ENCODE measurements around the gene MTREX.

The MTREX gene

GRCh38 chr5:55441107-55441771 lies 133.4 kb downstream of the MTREX start:
- no peak for TF ChIP-seq CTCF (IDR thresholded peaks at IDR 0.05; ENCODE audit: low read depth, low read length)
- TF ChIP-seq EZH2phosphoT487 (IDR thresholded peaks at IDR 0.05; ENCODE audit: low read depth): no peak
- no peaks in the 10 kb centered on the region for H3K9me3 ChIP-seq (ENCODE audit: insufficient read depth, low read length)

GRCh38 chr5:55441954-55442353 lies 134.2 kb downstream of the MTREX start:
- H3K4me2 ChIP-seq (ENCODE audit: low read length): no peak overlapping the region
- TF ChIP-seq CTCF (IDR thresholded peaks at IDR 0.05; ENCODE audit: low read depth, low read length) (no peak), EZH2phosphoT487 (IDR thresholded peaks at IDR 0.05; ENCODE audit: low read depth) (no peak)
- H2AFZ ChIP-seq (ENCODE audit: low read depth, low read length): no peak overlapping the region
- H3K27me3 ChIP-seq (ENCODE audit: low read depth, low read length): no peaks in the 10 kb centered on the region
- H3K79me2 ChIP-seq (ENCODE audit: low read length): no peaks in the 10 kb centered on the region
- H3K9ac ChIP-seq (ENCODE audit: low read length): no peak overlapping the region
- H3K27ac ChIP-seq (ENCODE audit: low read length): no peak overlapping the region
- H4K20me1 ChIP-seq (ENCODE audit: insufficient read depth, low read length): no peaks in the 10 kb centered on the region
- H3K36me3 ChIP-seq (replicated peaks; ENCODE audit: low read depth, low read length): peaks cover 3% of the 10 kb centered on the region
- H3K4me3 ChIP-seq (ENCODE audit: low read length): no peak overlapping the region
- no peaks in the 10 kb centered on the region for H3K4me1 ChIP-seq (ENCODE audit: low read length)
- no peaks in the 10 kb centered on the region for H3K9me3 ChIP-seq (ENCODE audit: insufficient read depth, low read length)

More at GRCh38 chr5:55441107-55441771, 133.4 kb downstream of the MTREX start:
- Histone ChIP-seq H3K4me2 (ENCODE audit: low read length) (no peak overlapping the region), H3K27ac (ENCODE audit: low read length) (no peak overlapping the region), H2AFZ (ENCODE audit: low read depth, low read length) (no peak overlapping the region), H3K36me3 (replicated peaks; ENCODE audit: low read depth, low read length) (peaks cover 3% of the 10 kb centered on the region), H3K27me3 (ENCODE audit: low read depth, low read length) (no peaks in the 10 kb centered on the region), H4K20me1 (ENCODE audit: insufficient read depth, low read length) (no peaks in the 10 kb centered on the region), H3K4me1 (ENCODE audit: low read length) (no peaks in the 10 kb centered on the region), H3K9ac (ENCODE audit: low read length) (no peak overlapping the region), H3K79me2 (ENCODE audit: low read length) (no peaks in the 10 kb centered on the region), H3K4me3 (ENCODE audit: low read length) (no peak overlapping the region)

- Histone ChIP-seq H3K27me3 (ENCODE audit: low read depth, low read length) (no peaks in the 10 kb centered on the region), H3K36me3 (replicated peaks; ENCODE audit: low read depth, low read length) (no peaks in the 10 kb centered on the region), H2AFZ (ENCODE audit: low read depth, low read length) (no peak overlapping the region), H3K4me2 (ENCODE audit: low read length) (no peak overlapping the region), H3K4me1 (ENCODE audit: low read length) (no peaks in the 10 kb centered on the region), H4K20me1 (ENCODE audit: insufficient read depth, low read length) (no peaks in the 10 kb centered on the region), H3K9ac (ENCODE audit: low read length) (no peak overlapping the region), H3K4me3 (ENCODE audit: low read length) (no peak overlapping the region), H3K9me3 (ENCODE audit: insufficient read depth, low read length) (no peaks in the 10 kb centered on the region), H3K79me2 (ENCODE audit: low read length) (no peaks in the 10 kb centered on the region), H3K27ac (ENCODE audit: low read length) (no peak overlapping the region)
- no peak for TF ChIP-seq CTCF (IDR thresholded peaks at IDR 0.05; ENCODE audit: low read depth, low read length)
- no peak for TF ChIP-seq EZH2phosphoT487 (IDR thresholded peaks at IDR 0.05; ENCODE audit: low read depth)
Observed at GRCh38 chr5:55445791-55446190, 138.0 kb downstream of the MTREX start.

GRCh38 chr5:55446640-55447351 lies 139.0 kb downstream of the MTREX start:
- H3K36me3 ChIP-seq (replicated peaks; ENCODE audit: low read depth, low read length): no peaks in the 10 kb centered on the region
- no peaks in the 10 kb centered on the region for H3K27me3 ChIP-seq (ENCODE audit: low read depth, low read length)
- H3K27ac ChIP-seq (ENCODE audit: low read length): no peak overlapping the region
- no peak overlapping the region for H3K4me2 ChIP-seq (ENCODE audit: low read length)
- no peak overlapping the region for H2AFZ ChIP-seq (ENCODE audit: low read depth, low read length)
- no peak overlapping the region for H3K9ac ChIP-seq (ENCODE audit: low read length)
- H3K79me2 ChIP-seq (ENCODE audit: low read length): no peaks in the 10 kb centered on the region
- TF ChIP-seq CTCF (IDR thresholded peaks at IDR 0.05; ENCODE audit: low read depth, low read length): no peak
- TF ChIP-seq EZH2phosphoT487 (IDR thresholded peaks at IDR 0.05; ENCODE audit: low read depth): no peak
- no peaks in the 10 kb centered on the region for H3K9me3 ChIP-seq (ENCODE audit: insufficient read depth, low read length)
- no peak overlapping the region for H3K4me3 ChIP-seq (ENCODE audit: low read length)
- no peaks in the 10 kb centered on the region for H4K20me1 ChIP-seq (ENCODE audit: insufficient read depth, low read length)
- no peaks in the 10 kb centered on the region for H3K4me1 ChIP-seq (ENCODE audit: low read length)

Data from OCI-LY3 (cell line).